Ovary (tissue), 9 donors: ENCODE data around the gene STRN. TPM values are rescaled to one million over a fixed set of nuclear protein-coding genes. Genes with fewer than 3 reads are reported as not detected.
"Not testable (repeated sequence)": the region's sequence is repeated elsewhere in the genome, so short reads cannot be mapped to it uniquely, and the experiment has no call there.

ENCODE experiments used
- DNase-seq, 5 donors: peaks; one replicate each; pipeline ENCODE4 v3.0.0-alpha.2; 2019 to 2020
- H3K27ac ChIP-seq, 2 donors: fragments of 200-600 bp; one replicate each; pipeline versions ENCODE4 v1.5.1 to v1.8.0; 2019 to 2022
- H3K27me3 ChIP-seq: fragments of 200-600 bp; one replicate; pipeline ENCODE4 v1.8.0; 2022
- H3K36me3 ChIP-seq: fragments of 200-600 bp; sonication (generic); one replicate; pipeline ENCODE4 v1.5.1; 2019
- H3K4me1 ChIP-seq: one replicate; pipeline ENCODE4 v1.8.1; 2013; ENCODE audit warnings: mild to moderate bottlenecking, moderate library complexity; ENCODE audit not compliant: insufficient read depth
- H3K4me3 ChIP-seq: fragments of 200-600 bp; sonication (generic); one replicate; pipeline ENCODE4 v1.5.1; 2017
- H3K9me3 ChIP-seq, 2 donors: fragments of 200-600 bp in 1 of 2; sonication (generic) in 1 of 2; one replicate each; pipeline versions ENCODE4 v1.5.1 to v1.8.1; 2013 to 2019; ENCODE audit warnings: mild to moderate bottlenecking in 1 of 2, moderate library complexity in 1 of 2
- EP300 ChIP-seq: sonication (generic); formaldehyde crosslinking; IDR thresholded peaks from one replicate; pipeline ENCODE4 v1.6.1; 2017; ENCODE audit warnings: antibody characterized with exemption
- POLR2A ChIP-seq: fragments of 450-650 bp; IDR thresholded peaks from one replicate; pipeline ENCODE4 v1.6.1; 2017; ENCODE audit warnings: antibody characterized with exemption, mild to moderate bottlenecking, moderate library complexity
- WGBS, 3 donors: extraction: QIAGEN DNeasy Blood & Tissue Kit in 1 of 3; methylation state at CpG; one replicate each; pipeline versions ENCODE4 v1.1.5 to v1.1.7; 2013 to 2017; 5-methylcytosine and 5-hydroxymethylcytosine counted together
- intact Hi-C, 4 donors: fragments of 100-400 bp; cut with DNase I; formaldehyde crosslinking; loops; one replicate each; pipeline versions ENCODE4 v1.11.0 to v1.15.1; 2022 to 2023
- polyA plus RNA-seq, 2 donors: library from polyadenylated mRNA; stranded (reverse); fragments of 200-250 nt in 1 of 2; fragments of 350-450 nt in 1 of 2; fragmentation: Illumina TruSeq in 1 of 2; extraction: RNeasy Lipid Tissue Mini Kit (QIAGEN cat#74804) in 1 of 2; gene quantifications; one replicate each; pipeline ENCODE4 v1.2.3, GENCODE V29; 2013 to 2014
- total RNA-seq, 7 donors: library from RNA; depleted of rRNA in 2 of 7; stranded (reverse); fragments of >200 nt in 2 of 7; fragmentation: NEBNext Ultra II Directional in 3 of 7; extraction: Animal tissue kit (Norgen Biotek cat#: 25700) in 3 of 7; gene quantifications; one replicate each; pipeline versions ENCODE4 v1.1.0 to v1.2.4, GENCODE V29; 2016 to 2023
- TF ChIP-seq, protein P1 (sequence below), 3 donors: fragments of 450-650 bp in 2 of 3; fragments of 200-600 bp in 1 of 3; IDR thresholded peaks; one replicate each; pipeline versions ENCODE4 v1.5.1 to v1.8.0; 2016 to 2022; ENCODE audit warnings: antibody characterized with exemption in 3 of 3, mild to moderate bottlenecking in 1 of 3
- donor health status: DM: no; HTN: no; CAD: no; lungs with moderate emphysema.
- donor health status: DM: no; HTN: no; CAD: no.
- donor health status: Bipolar disorder and iron deficiency.
- donor health status: DM: yes; HTN: yes; CAD: no.
- donor health status: DM: no; HTN: no; CAD: no.
- donor health status: DM: yes; HTN: yes; CAD: no.

Gene STRN
- total and polyA plus RNA-seq, 9 donors: 5.7 to 23.1 (median 18.2) TPM

DNA sequence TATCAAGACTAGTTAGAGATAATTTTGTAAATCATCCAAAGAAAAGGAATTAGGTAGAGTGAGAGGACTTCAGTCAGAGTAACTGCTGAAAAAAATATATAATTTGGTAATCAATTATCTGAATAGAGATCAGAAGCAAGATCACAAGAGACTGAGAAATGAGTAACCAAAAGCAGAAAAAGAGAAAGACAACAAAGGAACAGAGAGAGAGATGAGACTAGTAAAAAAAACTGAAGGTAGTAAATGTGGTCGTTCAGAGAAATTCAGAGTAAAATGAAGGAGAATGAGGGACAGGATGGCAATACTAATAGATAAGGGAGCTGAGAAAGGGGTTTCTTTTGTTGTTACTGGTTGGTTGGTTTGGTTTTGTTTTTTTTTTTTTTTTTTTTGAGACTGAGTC lies 16.5 kb downstream of the STRN start:
- no peaks in the 10 kb centered on the region for H3K36me3 ChIP-seq
- H3K4me1 ChIP-seq: peaks cover 3% of the 10 kb centered on the region
- H3K4me3 ChIP-seq: no peak overlapping the region
- no peak overlapping the region for H3K27ac ChIP-seq
- TF ChIP-seq, protein P1, sequence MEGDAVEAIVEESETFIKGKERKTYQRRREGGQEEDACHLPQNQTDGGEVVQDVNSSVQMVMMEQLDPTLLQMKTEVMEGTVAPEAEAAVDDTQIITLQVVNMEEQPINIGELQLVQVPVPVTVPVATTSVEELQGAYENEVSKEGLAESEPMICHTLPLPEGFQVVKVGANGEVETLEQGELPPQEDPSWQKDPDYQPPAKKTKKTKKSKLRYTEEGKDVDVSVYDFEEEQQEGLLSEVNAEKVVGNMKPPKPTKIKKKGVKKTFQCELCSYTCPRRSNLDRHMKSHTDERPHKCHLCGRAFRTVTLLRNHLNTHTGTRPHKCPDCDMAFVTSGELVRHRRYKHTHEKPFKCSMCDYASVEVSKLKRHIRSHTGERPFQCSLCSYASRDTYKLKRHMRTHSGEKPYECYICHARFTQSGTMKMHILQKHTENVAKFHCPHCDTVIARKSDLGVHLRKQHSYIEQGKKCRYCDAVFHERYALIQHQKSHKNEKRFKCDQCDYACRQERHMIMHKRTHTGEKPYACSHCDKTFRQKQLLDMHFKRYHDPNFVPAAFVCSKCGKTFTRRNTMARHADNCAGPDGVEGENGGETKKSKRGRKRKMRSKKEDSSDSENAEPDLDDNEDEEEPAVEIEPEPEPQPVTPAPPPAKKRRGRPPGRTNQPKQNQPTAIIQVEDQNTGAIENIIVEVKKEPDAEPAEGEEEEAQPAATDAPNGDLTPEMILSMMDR (IDR thresholded peaks at IDR 0.05): no peak
- TF ChIP-seq EP300 (no peak), POLR2A (no peak)
- H3K27me3 ChIP-seq: no peaks in the 10 kb centered on the region
- DNase-seq: no peak
- 73 to 78% (median 76%) methylated on average over 1 of the region's 1 CpG for WGBS, 3 donors
- no peaks in the 10 kb centered on the region for H3K9me3 ChIP-seq
- intact Hi-C loops: no loop called here

DNA sequence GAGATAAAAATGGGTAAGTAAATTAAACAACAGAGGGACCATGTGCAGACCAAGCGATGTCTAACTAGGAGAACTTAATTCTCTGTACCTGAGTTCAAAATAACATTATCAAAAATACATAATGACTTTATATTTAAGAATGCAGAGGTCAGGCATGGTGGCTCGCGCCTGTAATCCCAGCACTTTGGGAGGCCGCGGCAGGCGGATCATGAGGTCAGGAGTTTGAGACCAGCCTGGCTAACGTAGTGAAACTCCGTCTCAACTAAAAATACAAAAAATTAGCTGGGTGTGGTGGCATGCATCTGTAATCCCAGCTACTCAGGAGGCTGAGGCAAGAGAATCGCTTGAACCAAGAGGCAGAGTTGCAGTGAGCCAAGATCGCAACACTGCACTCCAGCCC lies 21.1 kb downstream of the STRN start:
- WGBS, 3 donors: 91 to 93% (median 92%) methylated on average over 10 of the region's 10 CpGs
- H3K4me3 ChIP-seq, H3K4me1 ChIP-seq, H3K27ac ChIP-seq, DNase-seq, H3K36me3 ChIP-seq, H3K27me3 ChIP-seq, intact Hi-C loops, H3K9me3 ChIP-seq: not testable (repeated sequence)

DNA sequence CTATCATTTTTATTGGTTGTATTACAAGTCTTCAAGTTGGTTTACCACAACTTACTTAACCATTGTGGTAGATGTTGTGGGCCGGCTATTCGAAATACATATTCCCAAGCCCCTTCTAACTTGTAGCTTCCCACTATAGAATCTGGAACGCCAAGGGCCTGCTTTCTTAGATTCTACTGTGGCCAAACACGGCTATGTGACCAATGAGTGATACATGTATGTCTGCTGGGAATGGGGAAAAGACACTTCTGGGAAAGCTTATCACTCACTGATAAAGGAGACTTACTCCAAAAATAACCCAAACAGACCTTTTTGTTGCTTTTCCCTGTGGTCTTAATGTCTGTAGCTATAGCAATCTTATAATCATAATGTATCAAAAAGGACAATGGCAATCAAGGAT lies 24.5 kb downstream of the STRN start:
- TF ChIP-seq, protein P1 (IDR thresholded peaks at IDR 0.05): no peak
- TF ChIP-seq EP300 (no peak), POLR2A (no peak)
- intact Hi-C loops: no loop called here
- Histone ChIP-seq H3K27ac (no peak overlapping the region), H3K9me3 (no peaks in the 10 kb centered on the region), H3K4me3 (no peak overlapping the region), H3K36me3 (no peaks in the 10 kb centered on the region), H3K4me1 (peaks cover 1% of the 10 kb centered on the region), H3K27me3 (no peaks in the 10 kb centered on the region)
- 86 to 95% (median 89%) methylated on average over 4 of the region's 4 CpGs for WGBS, 3 donors
- DNase-seq: no peak

DNA sequence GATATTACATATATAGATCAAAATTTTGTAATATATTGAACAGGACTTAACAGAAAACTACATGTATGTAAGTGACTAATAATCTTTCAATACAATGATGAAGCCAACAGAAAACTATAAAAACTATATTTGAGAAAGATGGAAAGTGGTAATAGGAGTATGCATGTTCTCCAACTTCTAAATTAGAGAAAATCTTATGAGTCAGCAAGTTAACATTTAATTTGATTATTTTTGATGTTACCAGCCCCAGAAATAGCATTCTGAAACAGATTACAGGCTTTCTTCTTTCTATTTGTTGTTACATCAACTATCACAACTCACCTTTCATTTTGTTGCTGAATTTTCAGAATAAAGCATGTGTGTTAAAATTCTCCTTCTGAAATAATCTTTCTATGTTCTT lies 29.8 kb downstream of the STRN start:
- H3K4me3 ChIP-seq, H3K4me1 ChIP-seq, H3K9me3 ChIP-seq, H3K27ac ChIP-seq, H3K36me3 ChIP-seq, H3K27me3 ChIP-seq, DNase-seq, intact Hi-C loops: not testable (repeated sequence)

DNA sequence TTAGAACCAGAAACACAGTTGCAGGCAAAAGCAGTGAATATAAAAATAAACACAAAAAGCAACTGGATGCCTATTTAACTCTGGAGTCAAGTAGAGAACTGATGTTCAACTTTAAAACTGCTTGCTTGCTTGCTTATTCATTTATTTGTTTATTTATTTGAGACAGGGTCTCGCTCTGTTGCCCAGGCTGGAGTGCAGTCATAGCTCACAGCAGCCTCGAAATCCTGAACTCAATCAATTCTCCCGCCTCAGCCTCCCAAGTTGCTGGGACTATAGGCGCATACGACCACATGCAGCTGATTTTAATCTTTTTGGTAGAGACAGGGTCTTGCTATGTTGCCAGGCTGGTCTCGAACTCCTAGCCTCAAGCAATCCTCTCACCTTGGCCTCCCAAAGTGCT lies 34.6 kb downstream of the STRN start:
- H3K4me3 ChIP-seq, DNase-seq, intact Hi-C loops, H3K27ac ChIP-seq, H3K36me3 ChIP-seq, H3K9me3 ChIP-seq, H3K4me1 ChIP-seq, H3K27me3 ChIP-seq: not testable (repeated sequence)
- WGBS, 3 donors: 95 to 98% (median 96%) methylated on average over 6 of the region's 6 CpGs

DNA sequence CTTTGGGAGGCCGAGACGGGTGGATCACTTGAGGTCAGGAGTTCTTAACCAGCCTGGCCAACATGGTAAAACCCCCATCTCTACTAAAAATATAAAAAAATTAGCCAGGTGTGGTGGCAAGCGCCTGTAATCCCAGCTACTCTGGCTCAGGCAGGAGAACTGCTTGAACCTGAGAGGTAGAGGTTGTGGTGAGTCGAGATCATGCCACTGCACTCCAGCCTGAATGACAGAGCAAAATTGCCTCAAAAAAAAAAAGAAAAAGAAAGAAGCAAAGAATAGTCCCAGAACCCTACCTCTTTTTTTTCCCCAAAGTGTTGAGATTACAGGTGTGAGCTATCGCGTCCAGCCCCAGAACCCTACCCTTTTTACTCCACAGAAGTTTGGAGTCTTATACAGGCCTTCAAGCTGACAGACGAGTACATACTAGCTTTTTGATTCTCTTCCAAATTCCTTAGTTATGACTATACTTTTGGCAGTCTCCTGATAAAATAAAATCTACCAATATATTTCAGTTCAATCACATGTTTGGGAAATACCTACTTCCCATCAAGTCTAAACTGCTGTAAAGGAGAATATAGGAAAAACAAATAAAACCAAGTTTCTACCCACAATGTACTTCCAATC lies 35.4 kb downstream of the STRN start:
- H3K36me3 ChIP-seq, DNase-seq: not testable (repeated sequence)
- WGBS, 3 donors: 63 to 83% (median 76%) methylated on average over 7 of the region's 7 CpGs

DNA sequence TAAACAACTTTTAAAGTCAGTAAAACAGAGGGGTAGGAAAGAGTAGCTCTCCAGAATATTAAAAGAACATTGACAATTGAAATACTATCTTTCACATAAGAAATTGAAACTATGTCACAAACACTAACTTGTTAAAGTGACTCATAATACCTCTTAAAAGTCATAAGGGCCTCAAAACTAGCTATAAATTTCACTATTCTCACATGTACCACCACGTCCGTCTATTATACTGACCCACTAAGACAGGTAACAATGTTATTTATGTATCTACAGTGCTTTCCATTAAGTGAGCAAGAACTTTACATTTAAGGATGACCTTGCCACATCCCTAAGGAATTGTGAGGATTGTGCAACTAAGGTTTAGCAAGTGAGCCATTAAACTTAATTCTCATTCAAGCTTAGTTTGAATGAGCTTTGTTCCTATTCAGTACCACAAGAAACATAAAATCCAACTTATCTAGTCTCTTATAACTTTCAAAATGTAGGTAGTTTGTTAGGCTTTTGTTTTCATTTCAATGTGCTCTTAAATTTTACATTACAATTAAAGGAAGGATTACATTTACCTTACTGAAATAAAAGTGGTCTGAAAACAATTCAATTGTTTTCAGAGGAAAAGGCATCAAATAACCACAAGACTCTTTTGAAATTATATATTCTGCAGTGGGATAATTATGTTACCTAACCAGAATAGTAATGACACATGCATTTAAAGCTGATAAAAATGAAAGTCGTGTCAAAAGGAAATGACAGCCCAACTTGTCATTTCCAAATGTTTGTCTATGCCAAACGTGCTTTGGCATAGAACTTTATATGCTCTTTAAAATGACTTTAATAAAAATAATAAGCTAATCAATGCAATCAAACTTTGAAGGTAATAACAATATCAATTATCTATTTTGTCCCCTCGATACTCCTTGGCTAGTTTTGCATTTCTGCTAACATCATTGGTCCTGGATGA lies 39.9 kb downstream of the STRN start:
- H3K4me3 ChIP-seq, H3K9me3 ChIP-seq, H3K4me1 ChIP-seq, H3K27ac ChIP-seq, H3K27me3 ChIP-seq, intact Hi-C loops, DNase-seq, H3K36me3 ChIP-seq: not testable (repeated sequence)
- WGBS, 3 donors: 76 to 80% (median 79%) methylated on average over 5 of the region's 5 CpGs

More for the DNA sequence above, 35.4 kb downstream of the STRN start:
- H3K4me1 ChIP-seq, H3K27ac ChIP-seq, H3K27me3 ChIP-seq, H3K4me3 ChIP-seq, H3K9me3 ChIP-seq, intact Hi-C loops: not testable (repeated sequence)

DNA sequence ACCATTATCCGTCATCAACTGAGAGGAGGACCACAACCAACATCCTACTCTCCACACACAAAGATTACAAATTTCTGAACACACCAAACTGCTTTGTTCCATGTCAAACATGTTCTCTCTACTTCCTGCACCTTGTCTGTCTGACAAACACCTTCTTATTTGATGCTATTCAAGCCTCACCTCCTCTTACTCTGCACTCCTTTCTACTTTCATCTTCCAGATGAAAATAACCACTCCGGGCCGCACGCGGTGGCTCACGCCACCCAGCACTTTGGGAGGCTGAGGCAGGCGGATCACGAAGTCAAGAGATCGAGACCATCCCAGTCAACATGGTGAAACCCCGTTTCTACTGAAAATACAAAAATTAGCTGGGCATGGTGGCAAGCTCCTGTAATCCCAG lies 43.7 kb downstream of the STRN start:
- WGBS, 3 donors: 96 to 98% (median 98%) methylated on average over 10 of the region's 10 CpGs

More for the DNA sequence above, 43.7 kb downstream of the STRN start:
- H3K4me3 ChIP-seq, H3K9me3 ChIP-seq, DNase-seq, H3K27me3 ChIP-seq, H3K4me1 ChIP-seq, H3K36me3 ChIP-seq, H3K27ac ChIP-seq, intact Hi-C loops: not testable (repeated sequence)
